Mesenchymal stem cell (in vitro differentiated cells and primary cell): ENCODE measurements around the gene UBE2L5.

ENCODE experiments used
- DNase-seq: peaks from one replicate; pipeline ENCODE4 v3.0.0-alpha.2; 2013
- H2AFZ ChIP-seq: one replicate; pipeline ENCODE4 v1.6.1; 2013; ENCODE audit warnings: low read depth, mild to moderate bottlenecking, control low read depth, inconsistent platforms, low read length, moderate library complexity
- H2AK5ac ChIP-seq: 2 replicates; pipeline ENCODE4 v1.6.1; 2013; ENCODE audit warnings: low read length, moderate library complexity, mild to moderate bottlenecking, inconsistent platforms; ENCODE audit not compliant: severe bottlenecking
- H2BK120ac ChIP-seq: one replicate; pipeline ENCODE4 v1.6.1; 2013; ENCODE audit warnings: low read depth, mild to moderate bottlenecking, inconsistent platforms, low read length, moderate library complexity
- H2BK12ac ChIP-seq, 2 experiments: one replicate each; pipeline ENCODE4 v1.6.1; 2013; ENCODE audit warnings: inconsistent platforms in 2 of 2, low read length in 2 of 2, mild to moderate bottlenecking in 2 of 2, moderate library complexity in 2 of 2, control low read depth in 1 of 2
- H2BK15ac ChIP-seq: one replicate; pipeline ENCODE4 v1.6.1; 2013; ENCODE audit warnings: mild to moderate bottlenecking, low read depth, inconsistent platforms; ENCODE audit not compliant: poor library complexity, severe bottlenecking
- H2BK5ac ChIP-seq: 2 replicates; pipeline ENCODE4 v1.6.1; 2013; ENCODE audit warnings: low read depth, mild to moderate bottlenecking, low read length, control low read depth, inconsistent platforms; ENCODE audit not compliant: poor library complexity, severe bottlenecking
- H3K14ac ChIP-seq, 2 experiments: one replicate each; pipeline ENCODE4 v1.6.1; 2013; ENCODE audit warnings: inconsistent platforms in 2 of 2, low read length in 2 of 2, control low read depth in 1 of 2, mild to moderate bottlenecking in 1 of 2, moderate library complexity in 1 of 2
- H3K18ac ChIP-seq, 2 experiments: one replicate each; pipeline ENCODE4 v1.6.1; 2013; ENCODE audit warnings: inconsistent platforms in 2 of 2, low read length in 2 of 2, control low read depth in 1 of 2, low read depth in 1 of 2, mild to moderate bottlenecking in 1 of 2
- H3K23ac ChIP-seq, 2 experiments: one replicate each; pipeline ENCODE4 v1.6.1; 2013; ENCODE audit warnings: inconsistent platforms in 2 of 2, low read length in 2 of 2, mild to moderate bottlenecking in 2 of 2, moderate library complexity in 2 of 2, control low read depth in 1 of 2
- H3K27ac ChIP-seq: 2 replicates; pipeline ENCODE4 v1.5.1; 2013; ENCODE audit warnings: mild to moderate bottlenecking, moderate library complexity, low read length, control low read depth, inconsistent platforms; ENCODE audit not compliant: poor library complexity, severe bottlenecking
- H3K27me3 ChIP-seq, 2 experiments: 2 replicates each; pipeline versions ENCODE4 v1.6.1 to v1.7.0; 2013; ENCODE audit warnings: low read length in 2 of 2, mild to moderate bottlenecking in 2 of 2, moderate library complexity in 2 of 2, control low read depth in 1 of 2, inconsistent platforms in 1 of 2; ENCODE audit not compliant: control insufficient read depth in 1 of 2, insufficient read depth in 1 of 2
- H3K36me3 ChIP-seq, 2 experiments: 2 replicates each; pipeline versions ENCODE4 v1.6.1 to v1.7.0; 2013; ENCODE audit warnings: low read length in 2 of 2, control low read depth in 1 of 2, inconsistent platforms in 1 of 2, low read depth in 1 of 2, mild to moderate bottlenecking in 1 of 2; ENCODE audit not compliant: insufficient read depth in 2 of 2, control insufficient read depth in 1 of 2
- H3K4ac ChIP-seq, 2 experiments: one replicate each; pipeline ENCODE4 v1.6.1; 2013; ENCODE audit warnings: inconsistent platforms in 2 of 2, low read length in 2 of 2, mild to moderate bottlenecking in 2 of 2, moderate library complexity in 2 of 2, control low read depth in 1 of 2, low read depth in 1 of 2
- H3K4me1 ChIP-seq: 2 replicates; pipeline ENCODE4 v1.6.1; 2013; ENCODE audit warnings: low read depth, low read length, control low read depth; ENCODE audit not compliant: control insufficient read depth, insufficient read depth
- H3K4me2 ChIP-seq: 2 replicates; pipeline ENCODE4 v1.6.1; 2013; ENCODE audit warnings: low read length, mild to moderate bottlenecking, inconsistent platforms; ENCODE audit not compliant: poor library complexity, severe bottlenecking
- H3K4me3 ChIP-seq, 2 experiments: 2 replicates each; pipeline versions ENCODE4 v1.5.1 to v1.7.0; 2013; ENCODE audit warnings: low read length in 2 of 2, mild to moderate bottlenecking in 2 of 2, control low read depth in 1 of 2, low read depth in 1 of 2; ENCODE audit not compliant: insufficient read depth in 1 of 2
- H3K79me1 ChIP-seq: replicated peaks from 2 replicates; pipeline ENCODE4 v1.6.1; 2013; ENCODE audit warnings: mild to moderate bottlenecking, control low read depth, low read length, inconsistent platforms; ENCODE audit not compliant: poor library complexity, severe bottlenecking
- H3K9ac ChIP-seq: 2 replicates; pipeline ENCODE4 v1.7.0; 2013; ENCODE audit warnings: mild to moderate bottlenecking, low read length, moderate library complexity
- H3K9me3 ChIP-seq: 2 replicates; pipeline ENCODE4 v1.7.0; 2013; ENCODE audit warnings: mild to moderate bottlenecking, low read length; ENCODE audit not compliant: control insufficient read depth
- H4K8ac ChIP-seq: one replicate; pipeline ENCODE4 v1.6.1; 2013; ENCODE audit warnings: inconsistent platforms, mild to moderate bottlenecking, low read length, moderate library complexity
- H4K91ac ChIP-seq: one replicate; pipeline ENCODE4 v1.6.1; 2013; ENCODE audit warnings: mild to moderate bottlenecking, low read length, inconsistent platforms
- WGBS: methylation state at CpG from one replicate; pipeline ENCODE4 v1.1.7; 2013; ENCODE audit warnings: mixed read lengths; 5-methylcytosine and 5-hydroxymethylcytosine counted together

Gene UBE2L5

DNA sequence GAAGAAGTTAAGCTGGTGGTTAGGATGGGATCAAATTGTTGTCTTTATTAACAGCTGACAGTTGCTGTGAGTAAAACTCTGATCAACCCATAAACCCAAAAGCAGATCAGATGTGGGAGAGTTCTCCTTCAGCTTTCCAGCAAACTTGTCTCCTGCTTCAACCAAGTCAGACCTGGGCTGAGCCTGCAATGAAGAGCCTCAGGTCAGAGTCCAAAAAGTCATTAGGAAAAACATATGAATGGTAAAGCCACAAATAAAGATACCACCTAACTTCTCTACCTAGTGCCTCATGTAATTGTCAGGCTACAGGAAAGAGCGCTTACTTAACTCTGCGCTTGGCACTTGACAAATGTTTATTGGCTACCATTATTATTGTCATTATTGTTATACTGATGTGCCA lies 21.9 kb upstream of the UBE2L5 start:
- 100% methylated on average over 2 of the region's 2 CpGs for WGBS
- no peak overlapping the region for H2BK5ac ChIP-seq
- H3K4me3 ChIP-seq, result no peak overlapping the region
- no peak overlapping the region for H2BK12ac ChIP-seq
- H3K9me3 ChIP-seq, result no peaks in the 10 kb centered on the region
- no peaks in the 10 kb centered on the region for H3K27me3 ChIP-seq
- no peak overlapping the region for H2AFZ ChIP-seq
- no peak overlapping the region for H4K8ac ChIP-seq
- no peak overlapping the region for H3K9ac ChIP-seq
- peaks cover 3% of the 10 kb centered on the region for H3K4me1 ChIP-seq
- H3K79me1 ChIP-seq, result no peaks in the 10 kb centered on the region
- H3K18ac ChIP-seq, result no peak overlapping the region
- H2BK15ac ChIP-seq, result no peak overlapping the region
- no peak for DNase-seq
- H3K27ac ChIP-seq, result no peak overlapping the region
- H3K14ac ChIP-seq, result no peak overlapping the region
- no peak overlapping the region for H4K91ac ChIP-seq
- H2BK120ac ChIP-seq, result no peak overlapping the region
- no peak overlapping the region for H3K23ac ChIP-seq
- no peaks in the 10 kb centered on the region for H3K36me3 ChIP-seq
- H2AK5ac ChIP-seq, result no peak overlapping the region
- H3K4ac ChIP-seq, result no peak overlapping the region
- no peak overlapping the region for H3K4me2 ChIP-seq

DNA sequence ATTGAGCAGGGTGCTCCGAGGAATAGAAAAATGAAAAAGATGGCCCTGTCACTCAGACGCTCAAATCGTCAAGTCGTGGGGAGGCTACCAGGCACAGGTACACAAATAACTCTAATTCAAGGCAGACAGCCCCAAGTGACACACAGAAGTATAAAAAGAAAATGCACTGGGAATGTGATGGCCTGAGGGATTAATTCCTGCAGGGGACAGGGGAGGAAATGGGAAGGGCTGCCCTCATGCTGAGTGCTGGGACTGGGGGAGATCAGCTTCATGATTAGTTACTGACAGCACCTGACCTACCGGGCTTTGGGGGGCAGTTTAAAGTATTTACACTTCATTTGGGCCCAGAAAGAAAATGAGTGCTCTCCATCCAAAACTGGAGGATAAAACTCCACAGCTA lies 20.9 kb upstream of the UBE2L5 start:
- no peak overlapping the region for H2AFZ ChIP-seq
- no peak overlapping the region for H2BK120ac ChIP-seq
- H2BK5ac ChIP-seq, result no peak overlapping the region
- H3K4me2 ChIP-seq, result no peak overlapping the region
- no peaks in the 10 kb centered on the region for H3K27me3 ChIP-seq
- H2BK12ac ChIP-seq, result no peak overlapping the region
- H3K23ac ChIP-seq, result no peak overlapping the region
- H3K18ac ChIP-seq, result no peak overlapping the region
- H3K4ac ChIP-seq, result no peak overlapping the region
- H4K91ac ChIP-seq, result no peak overlapping the region
- H3K9ac ChIP-seq, result no peak overlapping the region
- H3K79me1 ChIP-seq, result no peaks in the 10 kb centered on the region
- H3K14ac ChIP-seq, result no peak overlapping the region
- H3K9me3 ChIP-seq, result no peaks in the 10 kb centered on the region
- no peak overlapping the region for H4K8ac ChIP-seq
- no peak overlapping the region for H3K27ac ChIP-seq
- peaks cover 3% of the 10 kb centered on the region for H3K4me1 ChIP-seq
- DNase-seq, result no peak
- no peaks in the 10 kb centered on the region for H3K36me3 ChIP-seq
- no peak overlapping the region for H2AK5ac ChIP-seq
- WGBS, result 93% methylated on average over 2 of the region's 5 CpGs
- no peak overlapping the region for H2BK15ac ChIP-seq
- no peak overlapping the region for H3K4me3 ChIP-seq

DNA sequence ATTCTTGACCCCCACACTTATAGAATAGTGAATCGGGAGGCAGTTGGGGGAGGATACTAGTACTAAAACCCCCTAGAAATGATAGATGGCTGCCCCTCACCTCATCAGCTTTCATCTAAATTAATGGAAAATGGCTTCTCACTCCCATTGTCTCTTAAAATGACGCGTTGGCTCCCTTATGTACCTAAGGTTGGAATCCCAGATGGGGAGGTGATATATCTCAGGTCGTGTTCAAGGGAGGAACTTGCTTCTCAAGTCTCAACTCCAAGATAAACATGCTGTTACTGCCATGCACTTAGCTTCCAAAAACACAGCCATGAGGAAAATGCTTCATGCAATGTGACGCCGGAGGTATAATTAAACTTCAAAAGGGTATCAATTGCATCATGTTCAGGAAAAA lies 18.8 kb upstream of the UBE2L5 start:
- no peak overlapping the region for H3K4ac ChIP-seq
- 92% methylated on average over 4 of the region's 6 CpGs for WGBS
- no peak overlapping the region for H2AFZ ChIP-seq
- H3K4me1 ChIP-seq, result peaks cover 7% of the 10 kb centered on the region
- no peak for DNase-seq
- H3K9me3 ChIP-seq, result no peaks in the 10 kb centered on the region
- H4K8ac ChIP-seq, result no peak overlapping the region
- H3K27me3 ChIP-seq, result no peaks in the 10 kb centered on the region
- H3K4me3 ChIP-seq, result no peak overlapping the region
- H3K36me3 ChIP-seq, result no peaks in the 10 kb centered on the region
- H2BK120ac ChIP-seq, result no peak overlapping the region
- H2BK5ac ChIP-seq, result no peak overlapping the region
- no peak overlapping the region for H3K14ac ChIP-seq
- no peak overlapping the region for H3K4me2 ChIP-seq
- H2BK12ac ChIP-seq, result no peak overlapping the region
- H3K79me1 ChIP-seq, result no peaks in the 10 kb centered on the region
- no peak overlapping the region for H3K23ac ChIP-seq
- H3K9ac ChIP-seq, result peak overlapping the region; percentile 60
- no peak overlapping the region for H4K91ac ChIP-seq
- no peak overlapping the region for H2AK5ac ChIP-seq
- no peak overlapping the region for H3K18ac ChIP-seq
- H2BK15ac ChIP-seq, result no peak overlapping the region
- no peak overlapping the region for H3K27ac ChIP-seq

DNA sequence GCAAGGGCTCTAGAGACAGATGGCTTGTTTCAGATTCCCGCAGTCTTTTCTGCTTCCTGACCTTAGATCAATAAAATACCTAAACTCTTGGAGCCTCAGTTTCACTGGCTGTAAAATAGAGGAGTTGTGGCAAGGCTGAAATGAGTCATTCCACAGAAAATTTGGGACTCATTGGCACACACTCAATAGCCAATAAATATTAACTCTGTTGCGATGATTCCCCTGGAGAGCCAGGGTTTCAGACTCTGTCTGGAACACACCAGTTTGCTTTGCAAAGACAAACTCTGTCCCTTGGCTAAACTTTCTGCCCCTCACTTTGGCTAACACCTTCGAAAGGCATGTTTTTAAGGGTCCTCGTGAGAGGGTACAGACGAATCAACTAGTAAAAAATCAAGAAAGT lies 18.1 kb upstream of the UBE2L5 start:
- 92% methylated on average over 4 of the region's 5 CpGs for WGBS
- Histone ChIP-seq H3K23ac (no peak overlapping the region), H3K14ac (no peak overlapping the region), H3K27me3 (no peaks in the 10 kb centered on the region), H3K18ac (no peak overlapping the region), H2AK5ac (peak overlapping the region; percentile 35), H3K4me1 (peaks cover 6% of the 10 kb centered on the region), H2BK120ac (no peak overlapping the region), H4K91ac (no peak overlapping the region), H3K9ac (peak overlapping the region; percentile 60), H3K9me3 (no peaks in the 10 kb centered on the region), H3K4me2 (no peak overlapping the region), H3K4ac (no peak overlapping the region), H3K79me1 (no peaks in the 10 kb centered on the region), H2BK15ac (no peak overlapping the region), H2AFZ (no peak overlapping the region), H3K36me3 (no peaks in the 10 kb centered on the region), H4K8ac (no peak overlapping the region), H2BK5ac (no peak overlapping the region), H3K4me3 (no peak overlapping the region), H3K27ac (no peak overlapping the region), H2BK12ac (no peak overlapping the region)
- no peak for DNase-seq
